GM12892 (cell line): ENCODE data around the gene OBP2B.

Experiments
- DNase-seq: peaks from one replicate; pipeline ENCODE4 v3.0.0; 2011; ENCODE audit not compliant: insufficient read length
- FAIRE-seq: peaks from 2 replicates; lab custom pipeline; 2011; peaks lifted over from hg19 to GRCh38; lab: Jason Lieb, UNC
- POLR2A ChIP-seq: IDR thresholded peaks from 2 replicates; pipeline ENCODE4 v1.6.1; 2011; ENCODE audit warnings: low read depth, low read length, control low read depth
- POLR2AphosphoS5 ChIP-seq: IDR thresholded peaks from 2 replicates; pipeline ENCODE4 v1.6.1; 2011; ENCODE audit warnings: low read depth, low read length, control low read depth
- TAF1 ChIP-seq: IDR thresholded peaks from 2 replicates; pipeline ENCODE4 v1.6.1; 2011; ENCODE audit warnings: low read depth, mild to moderate bottlenecking, control low read depth, low read length, borderline replicate concordance

The OBP2B gene

GRCh38 chr9:133202688-133203453, 6.2 kb downstream of the OBP2B start:
- FAIRE-seq (no peak), DNase-seq (no peak)
- TF ChIP-seq POLR2AphosphoS5 (no peak), TAF1 (no peak), POLR2A (no peak)

- TF ChIP-seq TAF1 (no peak), POLR2AphosphoS5 (no peak), POLR2A (no peak)
- DNase-seq (no peak), FAIRE-seq (no peak)
These were observed 6.9 kb downstream of the OBP2B start for GRCh38 chr9:133202145-133202513.

- DNase-seq, result no peak
- TF ChIP-seq POLR2A (no peak), POLR2AphosphoS5 (no peak), TAF1 (no peak)
- no peak for FAIRE-seq
These were observed 7.5 kb downstream of the OBP2B start for GRCh38 chr9:133201424-133202144.

GRCh38 chr9:133200631-133201030, 8.4 kb downstream of the OBP2B start:
- no peak for DNase-seq
- FAIRE-seq, result no peak
- TF ChIP-seq POLR2AphosphoS5 (no peak), POLR2A (no peak), TAF1 (no peak)

- FAIRE-seq, result no peak
- no peak for TF ChIP-seq TAF1
- TF ChIP-seq POLR2AphosphoS5, result no peak
- TF ChIP-seq POLR2A, result no peak
- no peak for DNase-seq
These were observed 9.3 kb downstream of the OBP2B start for GRCh38 chr9:133199648-133200321.

- TF ChIP-seq TAF1 (no peak), POLR2AphosphoS5 (no peak), POLR2A (no peak)
- FAIRE-seq, result no peak
These were observed 14.0 kb downstream of the OBP2B start for GRCh38 chr9:133195029-133195428.

GRCh38 chr9:133194597-133194996, 14.5 kb downstream of the OBP2B start:
- no peak for TF ChIP-seq TAF1
- no peak for TF ChIP-seq POLR2AphosphoS5
- TF ChIP-seq POLR2A, result no peak
- DNase-seq (no peak), FAIRE-seq (no peak)

More at GRCh38 chr9:133195029-133195428, 14.0 kb downstream of the OBP2B start:
- no peak for DNase-seq

- DNase-seq (no peak), FAIRE-seq (no peak)
- TF ChIP-seq POLR2AphosphoS5, result no peak
These were observed 17.1 kb downstream of the OBP2B start for GRCh38 chr9:133191989-133192388.

GRCh38 chr9:133189826-133190225, 19.2 kb downstream of the OBP2B start:
- TF ChIP-seq TAF1 (no peak), POLR2A (no peak), POLR2AphosphoS5 (no peak)
- DNase-seq, result no peak
- FAIRE-seq, result no peak

- FAIRE-seq (no peak), DNase-seq (no peak)
- TF ChIP-seq POLR2A (no peak), TAF1 (no peak), POLR2AphosphoS5 (no peak)
These were observed 20.2 kb downstream of the OBP2B start for GRCh38 chr9:133188843-133189180.

- DNase-seq (no peak), FAIRE-seq (no peak)
- TF ChIP-seq TAF1 (no peak), POLR2A (no peak), POLR2AphosphoS5 (no peak)
These were observed 20.8 kb downstream of the OBP2B start for GRCh38 chr9:133188006-133188842.
